ENCODE measurements around the gene C1QTNF1.
A peak's percentile ranks its signal among the peaks of the same experiment; 100 is the strongest.

C1QTNF1 gene

DNA sequence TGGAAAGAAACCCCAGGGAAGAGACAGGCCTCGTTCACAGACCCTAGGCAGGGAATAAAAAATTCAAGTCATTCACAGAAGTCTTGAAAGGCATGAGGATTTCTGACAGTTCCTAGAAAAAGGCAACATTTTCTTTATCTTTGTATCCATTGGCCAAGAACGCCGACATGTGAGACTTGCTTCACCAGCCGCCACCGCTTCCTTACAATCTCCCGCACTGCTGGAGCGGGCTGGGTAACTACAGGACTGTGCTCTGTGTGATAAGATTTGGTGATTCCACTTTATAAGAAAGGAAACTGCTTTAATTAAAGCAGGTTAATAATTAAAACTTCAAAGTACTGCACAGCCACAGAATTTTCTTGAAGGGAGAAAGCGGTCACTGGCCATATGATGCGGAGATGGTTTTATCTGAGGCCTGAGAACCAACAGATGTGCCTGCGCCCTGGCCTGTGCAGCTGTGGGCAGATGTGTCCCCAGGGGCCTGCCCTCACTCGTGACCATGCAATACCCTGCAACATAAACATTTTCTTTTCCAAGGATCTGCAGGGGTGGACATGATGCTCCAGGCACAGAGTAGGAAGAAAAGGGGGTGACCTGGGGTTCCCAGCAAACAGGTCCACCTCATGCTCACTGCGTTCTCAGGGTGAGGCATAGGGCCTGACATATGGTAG is 31.3 kb upstream of the C1QTNF1 start:
- DNase-seq (ENCODE audit: low spot score), result peak; percentile 16

DNA sequence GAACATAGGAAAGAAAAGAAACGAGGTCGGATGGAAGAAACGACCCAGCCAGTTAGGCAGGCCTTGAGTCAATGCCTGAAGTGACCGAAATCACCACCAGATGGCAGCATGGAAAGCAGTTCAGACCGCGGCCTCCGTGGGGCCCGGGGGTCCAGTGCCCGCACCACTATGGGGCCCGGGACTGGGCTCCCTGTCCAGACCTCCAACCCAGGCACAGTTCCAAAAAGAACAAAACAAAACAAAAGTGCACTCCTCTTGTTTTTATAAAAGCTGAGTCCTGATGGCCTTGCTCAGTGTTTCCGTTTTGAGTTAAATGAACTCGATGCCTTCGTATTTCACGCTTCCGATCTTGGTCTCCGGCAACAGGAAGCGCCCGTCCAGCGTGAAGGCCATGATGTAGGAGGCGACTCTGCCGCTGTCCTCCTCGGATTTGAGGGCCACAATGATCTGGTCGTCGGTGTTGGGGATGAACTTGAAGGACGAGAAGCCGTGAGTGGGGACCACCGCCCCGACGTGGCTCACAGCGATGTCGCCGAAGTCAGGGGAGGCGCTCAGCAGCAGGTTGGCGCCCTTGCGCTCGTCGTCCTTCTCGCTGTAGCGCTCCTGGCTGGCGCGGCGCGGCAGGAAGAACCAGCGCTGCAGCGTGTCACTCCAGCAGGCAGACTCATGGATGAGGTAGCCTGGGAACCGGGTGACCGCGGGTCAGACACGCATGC is 30.6 kb upstream of the C1QTNF1 start:
- peak; percentile 64 for DNase-seq (ENCODE audit: low spot score)

DNA sequence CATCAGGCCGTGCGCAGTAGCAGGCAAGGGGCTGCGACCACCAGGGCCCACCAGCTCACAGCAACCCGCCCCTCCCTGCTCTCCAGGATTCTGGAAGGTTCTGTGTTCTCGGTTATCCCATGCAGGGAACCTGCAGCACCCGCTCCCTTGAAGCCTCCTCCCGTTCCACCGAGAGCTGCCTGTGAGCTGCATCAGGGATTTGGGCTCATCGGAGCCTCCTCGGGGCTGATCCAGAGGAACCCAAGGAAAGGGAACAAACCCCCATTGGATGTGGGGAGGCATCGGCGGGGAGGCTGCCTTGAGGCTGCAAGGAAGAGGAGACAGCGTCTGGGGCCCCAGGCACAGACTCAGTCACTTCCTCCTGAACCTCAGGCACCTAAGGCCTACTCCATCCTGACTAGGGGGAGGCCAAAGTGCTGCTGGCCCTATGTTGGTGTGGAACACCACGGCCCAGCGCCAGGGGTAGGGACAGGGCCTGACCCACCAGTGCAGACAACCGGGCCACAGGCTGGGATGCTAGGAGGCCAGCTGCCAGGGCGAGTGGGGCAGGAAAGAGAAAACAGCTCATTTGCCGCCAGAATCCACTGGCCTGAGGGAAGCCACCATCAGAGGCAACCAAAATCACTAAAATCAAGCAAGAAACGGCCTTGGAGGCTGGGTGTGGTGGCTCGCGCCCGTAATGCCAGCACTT is 29.8 kb upstream of the C1QTNF1 start:
- no peak for DNase-seq (ENCODE audit: low spot score)

DNA sequence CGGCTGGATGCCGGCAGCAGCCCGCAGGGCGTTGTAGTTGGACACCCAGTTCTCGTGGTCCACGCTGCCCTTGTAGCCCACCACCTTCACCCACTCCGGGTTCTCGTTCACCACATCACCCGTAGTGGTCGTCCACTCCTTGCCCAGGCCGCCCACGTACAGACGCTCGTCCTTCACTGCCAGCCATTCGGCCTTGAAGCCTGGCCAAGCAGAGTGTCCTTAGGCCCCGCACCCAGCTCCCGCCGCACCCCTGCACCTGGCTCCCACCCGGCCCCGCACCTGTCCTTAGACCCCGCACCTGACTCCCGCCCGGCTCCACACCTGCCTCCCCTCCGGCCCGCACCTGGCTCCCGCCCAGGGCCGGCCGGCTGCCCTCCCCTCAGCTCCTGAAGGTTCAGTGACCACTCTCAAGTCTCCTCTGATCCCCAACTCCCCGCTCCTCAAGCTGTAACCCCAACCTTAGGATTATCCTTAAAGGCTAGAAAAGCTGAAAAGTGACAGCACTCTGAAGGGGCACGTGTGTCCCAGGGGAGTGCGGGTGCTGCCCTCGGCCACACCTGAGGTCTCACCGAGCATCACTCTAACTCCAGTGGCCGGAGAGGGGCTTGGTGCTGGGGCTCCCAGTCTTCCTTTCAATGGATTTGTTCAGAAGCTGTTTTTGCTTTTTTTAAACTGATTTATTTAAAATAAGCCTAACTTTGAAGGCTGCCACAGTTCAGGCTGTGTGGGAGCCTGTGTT is 28.8 kb upstream of the C1QTNF1 start:
- no peak for DNase-seq (ENCODE audit: low spot score)

DNA sequence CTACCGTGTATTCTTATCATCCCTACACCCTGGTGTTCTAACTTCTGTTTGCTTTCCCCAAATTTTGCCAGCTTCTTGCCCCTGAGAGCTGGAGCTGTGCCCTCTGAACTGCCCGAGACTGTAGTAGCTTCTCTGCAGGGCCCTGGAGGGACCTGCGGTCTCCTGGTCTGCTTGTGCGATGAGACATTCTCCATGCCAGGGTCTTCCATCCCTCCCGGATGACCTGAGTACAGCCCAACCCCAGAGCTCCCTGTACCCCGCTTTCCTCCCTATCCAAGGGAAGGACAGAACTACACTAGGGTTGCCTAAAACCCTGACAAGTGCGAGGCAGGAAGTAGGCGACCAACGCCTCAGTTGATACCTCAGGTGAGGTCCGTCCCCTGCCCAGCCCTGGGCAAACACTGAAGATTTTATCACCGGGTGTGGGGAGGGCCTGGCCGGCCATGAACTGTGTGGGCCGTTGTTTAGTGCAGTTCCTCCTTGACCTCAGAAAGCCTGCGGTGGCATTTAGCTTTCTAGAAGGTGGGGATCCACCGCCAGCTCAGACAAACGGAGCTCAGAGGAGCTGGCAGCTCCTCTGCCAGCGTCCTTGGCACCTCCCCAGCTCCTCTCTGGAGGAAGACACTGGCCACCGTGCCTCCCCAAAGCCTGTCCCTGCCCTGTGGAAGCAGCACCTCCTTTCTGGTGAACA is 28.1 kb upstream of the C1QTNF1 start:
- no peak for DNase-seq (ENCODE audit: low spot score)

DNA sequence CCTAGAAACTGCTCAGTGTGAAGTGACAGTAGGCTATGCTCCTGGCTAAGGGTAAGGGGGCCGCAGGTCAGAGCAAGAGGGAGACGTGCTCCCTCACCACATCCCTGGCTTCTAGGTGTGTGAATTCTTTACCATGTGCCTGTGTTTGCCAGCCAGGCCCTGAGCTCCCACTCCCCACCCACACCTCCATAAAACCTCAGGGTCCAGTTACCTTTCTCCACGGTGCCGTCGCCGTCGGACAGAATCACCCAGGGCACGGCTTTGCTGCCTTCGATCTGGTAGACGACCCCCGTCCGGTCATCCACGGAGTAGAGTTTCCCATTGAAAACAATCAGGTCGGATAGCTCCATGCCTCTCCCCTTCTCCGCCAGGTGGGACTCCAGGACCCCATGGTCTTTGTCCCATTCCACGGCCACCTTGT is 27.2 kb upstream of the C1QTNF1 start:
- DNase-seq (ENCODE audit: low spot score), result no peak

DNA sequence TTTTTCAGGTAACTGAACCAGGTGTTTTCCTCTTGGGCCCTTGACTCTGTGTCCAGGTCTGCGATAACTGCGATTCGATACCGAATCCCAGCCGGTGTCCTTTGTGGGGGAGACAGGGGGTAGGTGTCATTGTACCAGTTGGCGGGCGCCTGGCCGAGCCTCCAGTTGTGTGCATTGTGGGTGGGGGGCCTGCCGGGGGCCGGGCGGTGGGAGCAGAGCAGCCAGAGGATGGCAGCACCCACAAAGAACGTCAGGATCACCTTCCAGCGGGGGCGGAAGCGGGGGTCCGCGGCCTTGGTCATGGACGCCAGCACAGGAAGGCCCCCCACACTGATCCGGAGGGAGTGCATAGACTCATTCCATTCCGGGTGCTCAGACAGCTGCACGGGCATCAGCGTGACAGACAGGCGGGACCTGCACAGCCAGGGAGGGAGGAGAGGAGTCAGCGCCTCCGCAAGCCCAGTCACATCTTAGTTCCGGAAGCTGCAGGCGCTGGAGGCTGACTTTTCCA is 26.7 kb upstream of the C1QTNF1 start:
- no peak for DNase-seq (ENCODE audit: low spot score)

DNA sequence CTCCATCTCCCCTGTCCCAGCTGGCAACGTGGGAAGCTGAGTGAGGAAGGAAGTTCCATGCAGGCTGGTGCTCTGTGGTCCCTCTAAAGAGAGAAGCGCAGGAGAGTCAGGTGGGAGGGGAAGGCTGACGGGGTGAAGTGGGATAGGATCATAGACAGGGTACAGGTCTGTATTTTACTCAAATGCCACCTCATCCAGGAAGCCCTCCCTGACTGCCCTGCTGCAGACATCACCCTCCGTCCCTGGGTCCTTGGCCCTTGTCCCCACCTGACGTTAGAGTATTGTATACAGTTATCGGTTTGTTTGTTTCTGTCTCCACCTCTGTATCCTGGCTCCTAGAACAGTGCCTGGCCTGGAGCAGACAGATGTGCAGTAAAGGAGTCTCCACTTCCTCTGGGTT is 26.1 kb upstream of the C1QTNF1 start:
- DNase-seq (ENCODE audit: low spot score), result no peak

DNA sequence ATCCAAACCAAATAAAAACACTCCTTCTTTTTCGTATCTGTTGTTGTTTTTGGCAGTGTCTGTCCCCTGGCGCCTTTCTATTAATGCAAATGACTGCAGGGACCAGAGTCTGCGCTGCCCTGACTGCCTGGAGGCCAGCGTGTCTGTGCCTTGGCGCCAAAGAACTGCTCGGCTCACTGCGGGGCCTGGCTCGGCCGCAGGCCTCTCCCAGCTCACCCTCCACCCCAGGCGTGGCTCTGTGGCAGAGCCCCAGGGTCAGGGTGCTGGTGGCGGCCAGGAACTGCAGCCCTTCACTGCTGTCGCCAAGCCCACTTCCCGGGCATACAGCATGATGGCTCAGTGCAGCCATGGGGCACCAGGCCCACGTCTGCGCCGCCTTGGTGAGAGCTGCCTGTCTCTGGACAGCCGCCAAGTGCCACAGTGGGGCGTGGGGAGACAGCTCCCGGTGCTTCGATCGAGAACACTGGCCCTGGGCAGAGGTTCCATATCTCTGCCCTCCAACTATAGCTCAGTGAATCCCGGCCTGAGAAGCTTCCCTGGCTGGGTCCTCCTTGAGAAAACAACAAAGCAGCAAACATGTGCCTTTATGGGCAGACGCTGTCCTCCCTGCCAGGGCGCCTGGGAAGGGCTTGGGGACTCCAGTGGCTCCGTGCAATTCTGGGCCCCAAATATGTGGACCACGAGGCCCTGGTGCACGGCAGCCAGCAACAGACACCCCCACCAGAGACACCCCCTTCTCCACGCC is 25.5 kb upstream of the C1QTNF1 start:
- DNase-seq (ENCODE audit: low spot score), result no peak

DNA sequence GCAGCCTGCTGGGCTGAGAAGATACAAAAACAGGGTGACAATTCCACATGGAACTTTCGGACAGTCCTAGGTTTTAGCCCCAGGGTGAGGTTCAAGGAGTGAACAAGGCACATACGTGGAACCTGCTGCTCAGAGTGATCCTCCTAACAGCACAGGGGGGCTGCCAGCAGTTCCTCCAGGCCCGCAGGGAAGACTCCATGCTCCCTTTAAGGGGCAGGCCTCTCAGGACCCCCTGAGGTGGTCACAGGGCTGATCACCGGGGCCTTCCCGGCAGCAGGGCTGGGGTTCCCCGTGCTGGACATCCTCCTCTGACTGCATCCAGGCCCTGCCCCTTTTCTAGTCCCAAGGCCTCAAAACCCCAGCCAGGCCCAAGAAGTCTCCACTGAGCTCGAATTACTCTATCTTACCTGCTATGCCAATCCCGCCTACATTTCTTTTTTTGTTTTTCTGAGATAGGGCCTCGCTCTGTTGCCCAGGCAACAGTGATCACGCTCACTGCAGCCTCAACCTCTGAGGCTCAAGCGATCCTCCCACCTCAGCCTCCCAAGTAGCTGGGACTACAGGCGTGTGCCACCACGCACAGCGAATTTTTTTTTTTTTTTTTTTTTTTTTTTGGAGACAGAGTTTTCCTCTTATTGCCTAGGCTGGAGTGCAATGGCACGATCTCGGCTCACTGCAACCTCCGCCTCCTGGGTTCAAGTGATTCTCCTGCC is 24.8 kb upstream of the C1QTNF1 start:
- no peak for DNase-seq (ENCODE audit: low spot score)

DNA sequence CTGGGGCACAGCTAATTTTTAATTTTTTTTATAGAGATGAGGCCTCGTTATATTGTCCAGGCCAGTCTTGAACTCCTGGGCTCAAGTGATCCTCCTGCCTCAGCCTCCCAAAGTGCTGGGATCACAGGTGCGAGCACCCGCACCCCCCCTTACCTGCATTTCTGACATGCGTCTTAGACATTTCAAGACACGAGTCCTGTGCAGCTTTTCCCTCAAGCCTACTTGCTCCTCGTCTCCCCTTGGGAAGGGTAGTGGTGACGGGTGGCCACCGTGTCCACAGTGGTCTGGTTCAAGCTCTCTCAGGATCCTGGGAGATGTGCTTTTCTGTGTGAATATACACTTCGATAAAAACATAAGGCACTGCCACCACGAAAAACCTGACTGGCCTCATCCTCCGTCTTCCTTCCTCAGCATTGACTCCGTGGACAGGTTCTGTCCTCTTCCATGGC is 24.0 kb upstream of the C1QTNF1 start:
- no peak for DNase-seq (ENCODE audit: low spot score)

DNA sequence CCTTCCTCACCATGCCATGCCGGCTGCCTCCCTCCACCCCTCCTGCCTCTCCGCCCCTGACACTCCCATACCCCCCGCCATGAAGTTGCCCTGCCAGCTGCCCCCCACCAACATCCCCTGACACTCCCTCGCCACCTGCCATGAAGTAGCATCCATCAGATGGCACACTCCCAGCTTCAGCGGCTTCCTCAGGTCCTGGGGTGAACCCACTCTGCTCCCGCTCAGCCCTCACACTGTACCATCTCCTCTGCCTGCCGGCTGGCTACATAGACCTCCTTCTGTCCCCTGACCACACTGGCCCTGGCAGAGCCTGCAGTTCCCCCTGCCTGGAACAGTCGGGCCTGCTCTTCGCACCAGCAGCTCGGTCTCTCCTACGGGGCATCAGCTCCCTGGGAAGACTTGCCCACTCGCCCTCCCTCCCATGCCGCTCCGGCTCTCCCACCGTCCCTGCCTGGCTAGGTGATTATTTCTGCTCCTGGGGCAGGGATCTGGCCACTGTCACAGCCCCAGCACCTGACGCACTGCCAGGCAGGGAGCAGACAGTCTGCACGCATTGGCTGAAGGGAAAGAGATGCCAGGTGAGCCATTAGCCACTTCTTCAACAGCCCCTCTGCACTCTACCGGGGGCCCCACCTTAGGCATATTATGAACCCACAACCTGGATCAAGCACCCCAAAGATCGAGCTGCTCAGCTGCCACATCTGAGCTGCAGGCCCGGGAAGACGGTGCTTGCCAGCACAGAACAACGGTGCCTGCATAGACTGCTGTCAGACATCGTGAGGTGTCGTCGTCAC is 23.4 kb upstream of the C1QTNF1 start:
- DNase-seq (ENCODE audit: low spot score), result no peak

DNA sequence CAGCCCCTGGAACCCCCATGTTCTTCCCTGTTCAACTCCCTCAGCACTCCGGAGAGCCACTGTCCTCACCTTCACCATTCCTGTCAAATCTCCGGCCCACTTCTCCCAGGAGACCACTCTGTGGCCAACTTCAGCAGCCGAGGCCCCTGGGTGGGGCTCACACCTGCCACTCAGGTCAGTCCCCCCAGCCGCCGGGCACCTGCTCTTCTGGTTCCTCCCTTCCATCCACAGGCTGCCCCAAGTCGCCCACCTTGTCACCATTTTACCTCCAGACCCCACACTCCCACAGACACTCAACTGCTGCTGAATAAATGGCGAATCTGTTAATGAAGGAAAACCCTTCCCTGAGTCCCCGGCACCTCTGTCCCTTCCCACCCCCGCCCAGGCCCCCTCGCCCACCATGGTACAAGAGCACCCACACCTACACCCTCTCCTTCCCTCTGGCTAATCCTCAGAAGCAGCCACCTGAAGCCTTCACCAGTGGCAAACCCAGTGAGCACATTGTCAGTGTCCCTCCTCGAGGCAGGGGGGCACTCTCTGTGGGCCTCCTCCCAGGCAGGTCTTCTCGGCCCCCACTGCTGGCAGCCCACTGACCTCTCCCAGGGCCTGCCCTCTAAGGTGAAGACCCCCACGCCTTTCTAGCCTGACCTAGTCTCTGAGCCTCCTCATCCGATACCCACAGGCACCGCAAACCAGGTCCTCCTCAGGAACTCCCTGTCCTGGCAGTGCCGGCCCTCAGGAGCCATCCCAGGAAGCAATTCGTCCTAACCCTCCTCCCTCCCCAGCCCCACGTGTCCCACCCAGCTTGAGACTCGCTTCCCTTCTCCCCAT is 22.6 kb upstream of the C1QTNF1 start:
- DNase-seq (ENCODE audit: low spot score), result no peak

DNA sequence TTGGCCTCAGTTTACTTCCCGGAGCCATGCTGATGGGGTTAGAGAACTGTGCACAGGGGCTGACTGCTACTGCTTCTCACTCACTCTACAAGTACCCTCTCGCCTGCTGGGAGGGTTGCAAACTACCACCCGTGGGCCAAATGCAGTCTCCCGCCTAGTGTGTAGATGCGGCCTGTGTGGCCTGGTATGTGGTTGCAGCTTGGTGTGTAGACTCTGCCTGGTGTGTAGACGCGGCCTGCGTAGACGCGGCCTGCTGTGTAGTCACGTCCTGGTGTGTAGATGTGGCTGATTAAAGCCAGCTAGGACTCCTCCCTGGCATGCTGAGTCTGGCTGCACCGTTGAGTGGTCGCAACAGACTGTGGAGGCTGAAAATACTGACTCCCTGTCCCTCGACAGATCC is 21.7 kb upstream of the C1QTNF1 start:
- no peak for DNase-seq (ENCODE audit: low spot score)

DNA sequence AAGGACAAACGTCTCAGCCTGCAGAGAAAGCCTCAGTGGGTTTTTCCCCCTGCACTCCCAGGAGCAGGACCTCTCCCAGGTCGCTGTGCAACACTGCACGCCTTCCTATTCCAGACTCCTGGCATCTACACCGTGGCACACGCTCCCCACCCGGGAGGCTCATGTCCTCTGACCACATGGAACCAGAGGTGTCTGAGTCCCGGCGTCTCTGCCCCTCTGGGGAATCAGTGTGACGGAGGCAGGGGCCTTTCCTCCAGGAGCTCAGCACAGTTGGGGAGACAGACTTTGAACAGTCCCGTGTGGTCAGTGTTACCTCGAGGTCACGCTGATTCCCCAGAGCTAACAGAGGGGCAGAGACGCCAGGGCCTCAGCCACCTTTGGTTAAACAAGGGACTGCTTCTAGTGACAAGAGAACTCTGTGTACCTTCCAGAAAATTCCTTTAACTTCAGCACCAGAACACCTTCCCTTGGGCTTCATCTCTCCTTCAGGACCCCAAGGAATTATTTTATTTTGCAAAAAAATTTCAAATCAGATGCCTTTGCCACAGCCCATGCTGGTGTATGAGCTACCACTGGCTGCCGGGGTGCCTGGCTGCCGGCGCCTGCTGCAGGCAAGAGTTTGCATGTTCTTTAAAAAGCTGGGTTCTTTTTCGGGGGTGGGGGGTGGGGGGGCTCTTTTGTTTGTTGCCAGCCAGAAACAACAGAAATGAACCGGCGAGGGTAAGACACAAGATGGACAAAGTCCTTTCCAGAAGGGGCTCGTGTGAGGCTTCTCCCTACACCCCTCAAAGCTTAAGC is 21.0 kb upstream of the C1QTNF1 start:
- DNase-seq (ENCODE audit: low spot score), result no peak

DNA sequence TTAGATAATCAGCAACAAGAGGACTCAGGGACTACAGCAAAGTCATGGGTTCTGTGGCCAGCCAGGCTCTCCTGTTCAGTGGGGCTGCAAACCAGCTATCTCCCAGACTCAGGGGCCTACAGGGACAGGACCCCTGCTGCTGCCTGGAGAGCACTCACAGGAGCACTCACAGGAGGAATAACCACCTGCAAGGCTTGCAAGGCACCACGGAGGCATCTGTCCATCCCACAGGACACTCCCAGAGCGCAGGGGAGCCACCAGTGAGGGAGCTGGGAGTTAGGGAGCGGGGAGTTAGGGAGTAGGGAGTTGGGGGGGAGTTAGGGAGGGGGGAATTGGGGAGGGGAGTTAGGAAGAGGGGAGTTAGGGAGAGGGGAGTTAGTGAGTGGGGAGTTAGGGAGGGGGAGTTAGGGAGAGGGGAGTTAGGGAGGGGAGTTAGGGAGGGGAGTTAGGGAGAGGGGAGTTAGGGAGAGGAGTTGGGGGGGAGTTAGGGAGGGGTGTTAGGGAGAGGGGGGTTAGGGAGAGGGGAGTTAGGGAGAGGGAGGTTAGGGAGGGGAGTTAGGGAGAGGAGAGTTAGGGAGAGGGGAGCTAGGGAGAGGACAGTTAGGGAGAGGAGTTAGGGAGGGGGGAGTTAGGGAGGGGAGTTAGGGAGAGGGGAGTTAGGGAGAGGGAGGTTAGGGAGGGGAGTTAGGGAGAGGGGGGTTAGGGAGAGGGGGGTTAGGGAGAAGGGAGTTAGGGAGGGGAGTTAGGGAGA is 20.1 kb upstream of the C1QTNF1 start:
- no peak for DNase-seq (ENCODE audit: low spot score)

Data from hematopoietic multipotent progenitor cell treated with erythropoietin and hydrocortisone succinate and interleukin-3 and kit ligand, for 15 days (in vitro differentiated cells).